SK-N-MC (cell line): ENCODE results near the gene AKR7A3.

Experiments used
- EZH2 ChIP-seq: fragments of 200-600 bp; sonication (generic); IDR thresholded peaks from one replicate; pipeline ENCODE4 v1.6.1; 2017; ENCODE audit warnings: antibody characterized with exemption
- FOXP2 ChIP-seq: optimal IDR thresholded peaks from 2 replicates; pipeline ENCODE3; 2011; ENCODE audit warnings: mild to moderate bottlenecking, moderate library complexity; ENCODE audit not compliant: insufficient read depth; ENCODE audit errors: extremely low read length, control extremely low read depth
- POLR2AphosphoS5 ChIP-seq: IDR thresholded peaks from 2 replicates; pipeline ENCODE4 v1.6.1; 2012; ENCODE audit warnings: mild to moderate bottlenecking, low read depth, low read length, borderline replicate concordance

DNA sequence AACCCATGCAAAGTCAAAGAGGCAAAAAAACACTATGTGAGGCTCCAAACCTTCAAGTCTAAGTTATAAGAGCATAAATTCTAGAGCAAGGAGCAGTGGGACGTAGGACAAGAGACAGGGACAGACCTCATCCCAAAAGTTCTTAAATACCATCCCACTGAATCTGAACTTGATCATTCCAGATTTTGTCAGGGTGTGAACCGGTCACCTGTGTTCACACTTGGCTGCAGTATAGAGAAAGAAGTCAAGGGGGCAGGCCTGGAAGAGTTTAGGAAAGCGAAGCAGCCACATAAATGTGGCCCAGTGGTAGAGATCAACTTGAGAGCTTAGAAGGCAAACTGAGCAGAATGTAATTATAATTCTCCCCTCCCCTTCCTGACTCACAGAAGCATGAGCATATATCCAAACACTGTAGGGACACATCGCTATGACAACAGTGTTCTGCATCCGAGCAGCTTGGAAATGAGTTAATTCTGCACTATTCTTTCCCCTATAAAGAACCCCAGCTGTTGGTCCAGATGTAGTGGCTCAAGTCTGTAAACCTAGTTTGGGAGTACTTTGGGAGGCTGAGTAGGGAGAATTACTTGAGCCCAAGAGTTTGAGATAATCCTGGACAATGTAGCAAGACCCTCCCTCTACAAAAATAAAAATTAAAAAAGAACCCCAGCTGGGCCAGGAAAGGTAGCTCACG lies 20.7 kb upstream of the AKR7A3 start:
- TF ChIP-seq POLR2AphosphoS5 = no peak
- no peak for TF ChIP-seq EZH2
- no peak for TF ChIP-seq FOXP2
